ENCODE results near the gene GALNT9.

DNA sequence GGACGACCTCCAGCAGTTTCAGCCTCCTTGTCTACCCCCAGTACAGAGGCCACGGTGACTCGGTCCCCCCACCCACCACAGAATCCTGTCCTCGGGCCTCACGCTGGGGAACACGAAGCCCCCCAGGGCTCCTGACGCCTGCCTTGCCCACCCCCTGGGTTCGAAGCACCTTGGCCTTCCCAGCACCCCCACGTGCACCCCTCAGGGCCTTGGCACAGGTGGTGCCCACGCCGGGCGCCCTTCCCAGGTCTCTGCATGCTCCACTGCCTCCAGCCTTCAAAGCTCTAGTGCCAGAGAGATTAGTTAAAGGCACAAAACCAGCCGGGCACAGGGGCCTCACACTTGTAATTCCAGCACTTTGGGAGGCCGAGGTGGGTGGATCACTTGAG is 123.3 kb downstream of the GALNT9 start:
- TF ChIP-seq EP300 (IDR thresholded peaks at IDR 0.05): no peak
- TF ChIP-seq, protein P1, sequence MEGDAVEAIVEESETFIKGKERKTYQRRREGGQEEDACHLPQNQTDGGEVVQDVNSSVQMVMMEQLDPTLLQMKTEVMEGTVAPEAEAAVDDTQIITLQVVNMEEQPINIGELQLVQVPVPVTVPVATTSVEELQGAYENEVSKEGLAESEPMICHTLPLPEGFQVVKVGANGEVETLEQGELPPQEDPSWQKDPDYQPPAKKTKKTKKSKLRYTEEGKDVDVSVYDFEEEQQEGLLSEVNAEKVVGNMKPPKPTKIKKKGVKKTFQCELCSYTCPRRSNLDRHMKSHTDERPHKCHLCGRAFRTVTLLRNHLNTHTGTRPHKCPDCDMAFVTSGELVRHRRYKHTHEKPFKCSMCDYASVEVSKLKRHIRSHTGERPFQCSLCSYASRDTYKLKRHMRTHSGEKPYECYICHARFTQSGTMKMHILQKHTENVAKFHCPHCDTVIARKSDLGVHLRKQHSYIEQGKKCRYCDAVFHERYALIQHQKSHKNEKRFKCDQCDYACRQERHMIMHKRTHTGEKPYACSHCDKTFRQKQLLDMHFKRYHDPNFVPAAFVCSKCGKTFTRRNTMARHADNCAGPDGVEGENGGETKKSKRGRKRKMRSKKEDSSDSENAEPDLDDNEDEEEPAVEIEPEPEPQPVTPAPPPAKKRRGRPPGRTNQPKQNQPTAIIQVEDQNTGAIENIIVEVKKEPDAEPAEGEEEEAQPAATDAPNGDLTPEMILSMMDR (IDR thresholded peaks at IDR 0.05): no peak
